Naive thymus-derived CD4-positive, alpha-beta T cell (primary cell): ENCODE measurements around the gene TSPAN8. TPM values are rescaled to one million over a fixed set of nuclear protein-coding genes. Genes with fewer than 3 reads are reported as not detected.
"Not testable (repeated sequence)": the region's sequence is repeated elsewhere in the genome, so short reads cannot be mapped to it uniquely, and the experiment has no call there.

ENCODE experiments used
- ATAC-seq: fragments of 150-1000 bp; cut with Tn5 transposase; 2 replicates; pipeline ENCODE4 v1.10.0; 2021; ENCODE audit warnings: mild to moderate bottlenecking, moderate library complexity
- CTCF ChIA-PET: fragments of 350-600 bp; sonication (Branson Sonifier 250); formaldehyde crosslinking; loops from one replicate; lab custom pipeline; 2021; ENCODE audit warnings: antibody characterized with exemption; lab: Charles Lee
- POLR2A ChIA-PET: fragments of 350-600 bp; sonication (Branson Sonifier 250); formaldehyde crosslinking; loops from one replicate; lab custom pipeline; 2021; ENCODE audit warnings: antibody characterized with exemption, inconsistent platforms; lab: Charles Lee
- DNase-seq, 9 donors: peaks; one replicate each; pipeline versions ENCODE4 v3.0.0 to v3.0.0-alpha.2; 2020 to 2022; ENCODE audit warnings: mixed read lengths in 1 of 9
- H3K27ac ChIP-seq: one replicate; pipeline ENCODE4 v1.7.0; 2013; ENCODE audit warnings: mild to moderate bottlenecking, low read depth, low read length, moderate library complexity
- H3K27me3 ChIP-seq, 2 donors: one replicate each; pipeline ENCODE4 v1.7.0; 2013; ENCODE audit warnings: low read length in 2 of 2, mild to moderate bottlenecking in 2 of 2, moderate library complexity in 2 of 2; ENCODE audit not compliant: control insufficient read depth in 2 of 2, insufficient read depth in 2 of 2
- H3K36me3 ChIP-seq, 3 experiments: 1 replicate in 2 of 3; 2 replicates in 1 of 3; pipeline ENCODE4 v1.7.0; 2013; ENCODE audit warnings: low read length in 3 of 3, mild to moderate bottlenecking in 3 of 3, moderate library complexity in 1 of 3; ENCODE audit not compliant: insufficient read depth in 3 of 3, control insufficient read depth in 2 of 3
- H3K4me1 ChIP-seq, 2 donors: one replicate each; pipeline ENCODE4 v1.7.0; 2013; ENCODE audit warnings: low read length in 2 of 2, mild to moderate bottlenecking in 2 of 2, moderate library complexity in 1 of 2; ENCODE audit not compliant: control insufficient read depth in 2 of 2, insufficient read depth in 2 of 2
- H3K4me3 ChIP-seq: 2 replicates; pipeline ENCODE4 v1.7.0; 2013; ENCODE audit warnings: mild to moderate bottlenecking, low read length
- H3K9me3 ChIP-seq, 3 experiments: 1 replicate in 2 of 3; 2 replicates in 1 of 3; pipeline ENCODE4 v1.7.0; 2013; ENCODE audit warnings: low read length in 3 of 3; ENCODE audit not compliant: control insufficient read depth in 2 of 3
- H3K27ac Mint-ChIP-seq, 9 donors: one replicate each; pipeline ENCODE4 v1.8.0; 2020 to 2022; ENCODE audit warnings: mixed read lengths in 9 of 9, mild to moderate bottlenecking in 8 of 9, moderate library complexity in 5 of 9, inconsistent platforms in 2 of 9
- H3K27me3 Mint-ChIP-seq, 5 donors: one replicate each; pipeline ENCODE4 v1.8.0; 2021 to 2022; ENCODE audit warnings: mixed read lengths in 5 of 5, mild to moderate bottlenecking in 1 of 5
- H3K36me3 Mint-ChIP-seq, 5 donors: one replicate each; pipeline ENCODE4 v1.8.0; 2020 to 2022; ENCODE audit warnings: mixed read lengths in 5 of 5, mild to moderate bottlenecking in 3 of 5, inconsistent platforms in 1 of 5
- H3K4me1 Mint-ChIP-seq, 7 donors: one replicate each; pipeline ENCODE4 v1.8.0; 2020 to 2022; ENCODE audit warnings: mixed read lengths in 7 of 7, mild to moderate bottlenecking in 3 of 7, inconsistent platforms in 1 of 7
- H3K4me3 Mint-ChIP-seq, 10 donors: one replicate each; pipeline ENCODE4 v1.8.0; 2020 to 2022; ENCODE audit warnings: mild to moderate bottlenecking in 10 of 10, mixed read lengths in 10 of 10, moderate library complexity in 6 of 10, inconsistent platforms in 2 of 10
- H3K9me3 Mint-ChIP-seq, 11 donors: one replicate each; pipeline ENCODE4 v1.8.0; 2020 to 2022; ENCODE audit warnings: mixed read lengths in 11 of 11, mild to moderate bottlenecking in 4 of 11, inconsistent platforms in 1 of 11, moderate library complexity in 1 of 11
- intact Hi-C, 2 donors: fragments of 100-400 bp; cut with micrococcal nuclease; formaldehyde crosslinking; loops; one replicate each; pipeline ENCODE4 v1.15.1; 2023
- polyA plus RNA-seq, 2 donors: library from polyadenylated mRNA; unstranded; fragments of 300-500 nt; fragmentation: Illumina TruSeq; gene quantifications; one replicate each; pipeline ENCODE4 v1.2.3, GENCODE V29; 2021
- total RNA-seq, 6 experiments: library from RNA in 5 of 6; stranded (reverse) in 5 of 6; gene quantifications; 1 replicate in 5 of 6; 2 replicates in 1 of 6; pipeline ENCODE4 v1.2.3 and lab custom pipeline; 2021 to 2026

The TSPAN8 gene
- total and polyA plus RNA-seq, 7 experiments from 2014 or later: not detected

- H3K27ac Mint-ChIP-seq, ATAC-seq, H3K4me1 Mint-ChIP-seq, H3K9me3 ChIP-seq, H3K36me3 Mint-ChIP-seq, POLR2A ChIA-PET, H3K27me3 ChIP-seq, CTCF ChIA-PET, intact Hi-C loops, H3K27me3 Mint-ChIP-seq, H3K27ac ChIP-seq, H3K4me1 ChIP-seq, DNase-seq, H3K4me3 Mint-ChIP-seq, H3K36me3 ChIP-seq, H3K4me3 ChIP-seq: not testable (repeated sequence)
- H3K9me3 Mint-ChIP-seq: peaks cover 0 to 19% (median 11%) of the 10 kb centered on the region in 11 donors
Measured at GRCh38 chr12:71165780-71166179, 8.0 kb upstream of the TSPAN8 start.

- no peaks in the 10 kb centered on the region for H3K36me3 ChIP-seq
- H3K4me3 ChIP-seq: no peak overlapping the region
- no peaks in the 10 kb centered on the region for H3K4me1 Mint-ChIP-seq
- no peaks in the 10 kb centered on the region for H3K4me1 ChIP-seq
- H3K9me3 ChIP-seq: no peaks in the 10 kb centered on the region
- H3K9me3 Mint-ChIP-seq: peaks cover 0 to 19% (median 11%) of the 10 kb centered on the region in 11 donors
- DNase-seq (no peak), ATAC-seq (no peak)
- ChIA-PET CTCF (no interaction called here), POLR2A (no interaction called here)
- no peak overlapping the region for H3K27ac ChIP-seq
- peaks cover 0 to 6% (median 0%) of the 10 kb centered on the region in 5 donors for H3K36me3 Mint-ChIP-seq
- H3K27me3 Mint-ChIP-seq: no peaks in the 10 kb centered on the region
- intact Hi-C loops: no loop called here
- H3K27me3 ChIP-seq: no peaks in the 10 kb centered on the region
- no peak overlapping the region for H3K4me3 Mint-ChIP-seq
- no peak overlapping the region for H3K27ac Mint-ChIP-seq
Measured at GRCh38 chr12:71164568-71165197, 6.9 kb upstream of the TSPAN8 start.

- Mint-ChIP-seq H3K9me3 (peaks cover 0 to 16% (median 11%) of the 10 kb centered on the region in 11 donors), H3K27me3 (no peaks in the 10 kb centered on the region), H3K4me3 (no peak overlapping the region), H3K4me1 (no peaks in the 10 kb centered on the region), H3K36me3 (peaks cover 0 to 6% (median 0%) of the 10 kb centered on the region in 5 donors), H3K27ac (no peak overlapping the region)
- Histone ChIP-seq H3K27me3 (no peaks in the 10 kb centered on the region), H3K36me3 (no peaks in the 10 kb centered on the region), H3K4me1 (no peaks in the 10 kb centered on the region), H3K27ac (no peak overlapping the region), H3K4me3 (no peak overlapping the region), H3K9me3 (no peaks in the 10 kb centered on the region)
- no peak for DNase-seq
- no peak for ATAC-seq
- intact Hi-C loops: no loop called here
- POLR2A ChIA-PET: no interaction called here
- CTCF ChIA-PET: no interaction called here
Measured at GRCh38 chr12:71164166-71164565, 6.4 kb upstream of the TSPAN8 start.

GRCh38 chr12:71162832-71163763, 5.3 kb upstream of the TSPAN8 start:
- Histone ChIP-seq H3K4me3 (no peak overlapping the region), H3K27me3 (no peaks in the 10 kb centered on the region), H3K36me3 (no peaks in the 10 kb centered on the region), H3K4me1 (no peaks in the 10 kb centered on the region), H3K9me3 (no peaks in the 10 kb centered on the region), H3K27ac (no peak overlapping the region)
- DNase-seq: no peak
- ATAC-seq: no peak
- H3K4me3 Mint-ChIP-seq: no peak overlapping the region
- POLR2A ChIA-PET: no interaction called here
- intact Hi-C loops: no loop called here
- H3K9me3 Mint-ChIP-seq: peaks cover 0 to 14% (median 10%) of the 10 kb centered on the region in 11 donors
- H3K36me3 Mint-ChIP-seq: peaks cover 0 to 6% (median 0%) of the 10 kb centered on the region in 5 donors
- H3K27me3 Mint-ChIP-seq: no peaks in the 10 kb centered on the region
- H3K4me1 Mint-ChIP-seq: no peaks in the 10 kb centered on the region
- CTCF ChIA-PET: no interaction called here
- H3K27ac Mint-ChIP-seq: no peak overlapping the region

GRCh38 chr12:71161591-71161990, 3.8 kb upstream of the TSPAN8 start:
- Mint-ChIP-seq H3K9me3 (peaks cover 0 to 6% (median 2%) of the 10 kb centered on the region in 11 donors), H3K4me3 (no peak overlapping the region), H3K36me3 (no peaks in the 10 kb centered on the region), H3K27ac (no peak overlapping the region), H3K4me1 (no peaks in the 10 kb centered on the region), H3K27me3 (no peaks in the 10 kb centered on the region)
- no peak for DNase-seq
- H3K36me3 ChIP-seq: no peaks in the 10 kb centered on the region
- intact Hi-C loops: no loop called here
- H3K27ac ChIP-seq: no peak overlapping the region
- H3K4me1 ChIP-seq: no peaks in the 10 kb centered on the region
- no peak overlapping the region for H3K4me3 ChIP-seq
- ATAC-seq: no peak
- H3K9me3 ChIP-seq: no peaks in the 10 kb centered on the region
- H3K27me3 ChIP-seq: no peaks in the 10 kb centered on the region
- CTCF ChIA-PET: no interaction called here
- POLR2A ChIA-PET: no interaction called here

- Histone ChIP-seq H3K9me3 (no peaks in the 10 kb centered on the region), H3K4me1 (no peaks in the 10 kb centered on the region), H3K27ac (no peak overlapping the region), H3K27me3 (no peaks in the 10 kb centered on the region), H3K36me3 (no peaks in the 10 kb centered on the region), H3K4me3 (no peak overlapping the region)
- Mint-ChIP-seq H3K27ac (no peak overlapping the region), H3K4me1 (no peaks in the 10 kb centered on the region), H3K9me3 (peaks cover 0 to 5% (median 2%) of the 10 kb centered on the region in 11 donors), H3K4me3 (no peak overlapping the region), H3K27me3 (no peaks in the 10 kb centered on the region), H3K36me3 (no peaks in the 10 kb centered on the region)
- CTCF ChIA-PET: no interaction called here
- ATAC-seq (no peak), DNase-seq (no peak)
- intact Hi-C loops: no loop called here
- POLR2A ChIA-PET: no interaction called here
Measured at GRCh38 chr12:71160585-71160984, 2.8 kb upstream of the TSPAN8 start.
